Lower lobe of right lung (tissue), 2 donors: Measurements from ENCODE around the gene ARHGAP35. TPM values are rescaled to one million over a fixed set of nuclear protein-coding genes. Genes with fewer than 3 reads are reported as not detected.

Source experiments
- ATAC-seq, 2 donors: fragments of 200-7000 bp; cut with Tn5 transposase; one replicate each; pipeline ENCODE4 v1.9.1; 2020 to 2022; ENCODE audit warnings: mild to moderate bottlenecking in 2 of 2, moderate library complexity in 2 of 2
- DNase-seq: peaks from one replicate; pipeline ENCODE4 v3.0.0-alpha.2; 2020
- H3K27ac ChIP-seq: fragments of 200-600 bp; one replicate; pipeline ENCODE4 v1.8.0; 2022
- H3K27me3 ChIP-seq: fragments of 200-600 bp; one replicate; pipeline ENCODE4 v1.8.0; 2022; ENCODE audit warnings: low read depth
- H3K36me3 ChIP-seq: fragments of 200-600 bp; one replicate; pipeline ENCODE4 v1.8.0; 2022; ENCODE audit warnings: mild to moderate bottlenecking
- H3K4me1 ChIP-seq: fragments of 200-600 bp; one replicate; pipeline ENCODE4 v1.8.0; 2022
- H3K4me3 ChIP-seq: fragments of 200-600 bp; one replicate; pipeline ENCODE4 v1.8.0; 2022; ENCODE audit warnings: mild to moderate bottlenecking
- H3K9me3 ChIP-seq: fragments of 200-600 bp; one replicate; pipeline ENCODE4 v1.8.0; 2022
- intact Hi-C: fragments of 100-400 bp; cut with DNase I; formaldehyde crosslinking; loops from one replicate; pipeline ENCODE4 v1.11.0; 2022
- total RNA-seq: library from RNA; stranded (reverse); fragmentation: NEBNext Ultra II Directional; extraction: Animal tissue kit (Norgen Biotek cat#: 25700); gene quantifications from one replicate; pipeline ENCODE4 v1.2.1, GENCODE V29; 2021
- TF ChIP-seq, protein P1 (sequence below): fragments of 200-600 bp; IDR thresholded peaks from one replicate; pipeline ENCODE4 v1.8.0; 2022; ENCODE audit warnings: antibody characterized with exemption, mild to moderate bottlenecking
- donor health status: DM: no; HTN: yes; CAD: no; lungs with severe emphysema.

ARHGAP35 gene
- total RNA-seq, 1 donor from 2014 or later = 61.6 TPM

DNA sequence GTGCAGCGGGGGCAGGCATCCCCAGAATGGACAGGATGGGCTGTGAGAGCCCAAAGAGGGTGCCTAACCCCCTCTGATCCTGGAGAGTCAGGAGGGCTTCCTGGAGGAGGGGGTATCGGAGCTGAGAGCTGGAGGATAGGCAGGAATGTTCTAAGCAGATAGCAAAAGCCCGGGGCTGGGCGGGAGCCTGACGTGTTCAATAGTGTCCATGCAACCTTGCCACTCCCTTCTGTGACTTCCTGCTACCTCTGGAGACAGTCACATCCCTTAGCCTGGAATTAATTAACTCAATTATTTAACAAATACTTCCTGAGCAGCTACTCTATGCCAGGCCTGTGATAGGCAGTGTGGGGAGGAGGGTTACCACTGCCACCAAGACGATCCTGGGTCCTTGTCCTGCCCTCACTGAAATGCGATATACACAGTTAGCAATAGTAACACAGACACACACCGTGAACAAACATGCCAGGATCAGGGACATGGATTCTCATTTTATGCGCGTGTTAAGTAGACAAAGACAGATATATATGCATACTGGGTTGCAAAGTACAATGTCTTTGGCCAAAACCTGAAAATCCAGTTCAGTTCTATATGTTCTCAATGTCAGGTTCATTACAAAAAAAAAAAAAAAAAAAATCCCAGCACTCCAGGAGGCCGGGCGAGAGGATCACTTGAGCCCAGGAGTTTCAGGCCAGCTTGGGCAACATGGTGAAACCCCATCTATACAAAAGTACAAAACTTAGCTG, 20.9 kb upstream of the ARHGAP35 start:
- Histone ChIP-seq H3K4me1 (peaks cover 14% of the 10 kb centered on the region), H3K9me3 (no peaks in the 10 kb centered on the region), H3K4me3 (no peak overlapping the region), H3K36me3 (peaks cover 63% of the 10 kb centered on the region), H3K27ac (no peak overlapping the region), H3K27me3 (no peaks in the 10 kb centered on the region)
- TF ChIP-seq, protein P1, sequence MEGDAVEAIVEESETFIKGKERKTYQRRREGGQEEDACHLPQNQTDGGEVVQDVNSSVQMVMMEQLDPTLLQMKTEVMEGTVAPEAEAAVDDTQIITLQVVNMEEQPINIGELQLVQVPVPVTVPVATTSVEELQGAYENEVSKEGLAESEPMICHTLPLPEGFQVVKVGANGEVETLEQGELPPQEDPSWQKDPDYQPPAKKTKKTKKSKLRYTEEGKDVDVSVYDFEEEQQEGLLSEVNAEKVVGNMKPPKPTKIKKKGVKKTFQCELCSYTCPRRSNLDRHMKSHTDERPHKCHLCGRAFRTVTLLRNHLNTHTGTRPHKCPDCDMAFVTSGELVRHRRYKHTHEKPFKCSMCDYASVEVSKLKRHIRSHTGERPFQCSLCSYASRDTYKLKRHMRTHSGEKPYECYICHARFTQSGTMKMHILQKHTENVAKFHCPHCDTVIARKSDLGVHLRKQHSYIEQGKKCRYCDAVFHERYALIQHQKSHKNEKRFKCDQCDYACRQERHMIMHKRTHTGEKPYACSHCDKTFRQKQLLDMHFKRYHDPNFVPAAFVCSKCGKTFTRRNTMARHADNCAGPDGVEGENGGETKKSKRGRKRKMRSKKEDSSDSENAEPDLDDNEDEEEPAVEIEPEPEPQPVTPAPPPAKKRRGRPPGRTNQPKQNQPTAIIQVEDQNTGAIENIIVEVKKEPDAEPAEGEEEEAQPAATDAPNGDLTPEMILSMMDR = no peak
- ATAC-seq (peak; percentile 29 to 46), DNase-seq (no peak)
- intact Hi-C loops = loop anchor here (10.0 kb wide), 1 partner anchor 75 kb away; no protein-coding TSS in a partner anchor

DNA sequence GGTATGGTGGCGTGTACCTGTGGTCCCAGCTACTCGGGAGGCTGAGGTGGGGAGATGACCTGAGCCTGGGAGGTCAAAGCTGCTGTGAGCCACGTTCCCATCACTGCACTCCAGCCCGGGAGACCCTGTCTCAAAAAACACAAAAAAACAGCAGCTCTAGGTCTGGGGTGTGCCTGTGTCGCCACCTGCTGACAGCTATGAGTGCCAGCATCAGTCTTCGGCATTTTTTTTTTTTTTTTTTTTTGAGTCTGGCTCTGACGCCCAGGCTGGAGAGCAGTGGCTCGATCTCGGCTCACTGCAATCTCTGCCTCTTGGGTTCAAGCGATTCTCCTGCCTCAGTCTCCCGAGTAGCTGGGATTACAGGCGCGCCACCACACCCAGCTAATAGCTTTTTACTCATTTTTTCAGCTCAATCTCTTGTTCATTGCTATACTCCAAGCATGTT, 20.3 kb upstream of the ARHGAP35 start:
- TF ChIP-seq, protein P1 = peak; percentile 80
- Histone ChIP-seq H3K27me3 (no peaks in the 10 kb centered on the region), H3K9me3 (no peaks in the 10 kb centered on the region), H3K4me1 (peaks cover 14% of the 10 kb centered on the region), H3K36me3 (peaks cover 68% of the 10 kb centered on the region), H3K4me3 (no peak overlapping the region), H3K27ac (peak overlapping the region; percentile 37)
- ATAC-seq (peak; percentile 78 to 81), DNase-seq (no peak)
- intact Hi-C loops = no loop called here

DNA sequence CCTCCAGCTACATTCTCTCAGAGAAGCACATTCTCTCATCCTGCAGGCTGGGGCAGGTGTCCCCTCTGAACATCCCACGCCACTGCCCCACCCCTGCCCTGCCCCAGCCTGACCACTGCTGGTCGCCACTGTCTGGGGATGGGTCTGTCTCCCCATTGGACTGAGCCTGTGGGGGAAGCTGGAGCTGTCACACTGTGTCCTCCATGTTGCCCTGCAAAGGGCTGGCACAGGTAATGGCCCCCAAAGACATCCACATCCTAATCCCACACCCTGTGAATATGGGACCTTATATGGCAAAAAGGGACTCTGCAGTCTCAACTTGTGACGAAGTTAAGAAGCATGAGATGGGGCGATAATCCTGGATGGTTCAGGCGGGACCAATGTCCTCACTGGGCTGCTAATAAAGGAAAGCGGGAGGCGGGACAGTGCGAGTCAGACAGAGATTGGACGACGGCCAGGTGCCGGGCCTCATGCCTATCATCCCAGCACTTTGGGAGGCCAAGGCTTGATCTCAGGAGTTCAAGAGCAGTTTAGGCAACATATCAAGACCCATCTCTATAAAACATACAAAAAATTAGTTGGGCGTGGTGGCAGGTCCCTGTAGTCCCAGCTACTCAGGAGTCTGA, 19.2 kb upstream of the ARHGAP35 start:
- Histone ChIP-seq H3K4me3 (no peak overlapping the region), H3K27me3 (no peaks in the 10 kb centered on the region), H3K9me3 (no peaks in the 10 kb centered on the region), H3K4me1 (peaks cover 14% of the 10 kb centered on the region), H3K27ac (no peak overlapping the region), H3K36me3 (peaks cover 72% of the 10 kb centered on the region)
- no peak for ATAC-seq
- TF ChIP-seq, protein P1 = no peak
- intact Hi-C loops = no loop called here
- no peak for DNase-seq

DNA sequence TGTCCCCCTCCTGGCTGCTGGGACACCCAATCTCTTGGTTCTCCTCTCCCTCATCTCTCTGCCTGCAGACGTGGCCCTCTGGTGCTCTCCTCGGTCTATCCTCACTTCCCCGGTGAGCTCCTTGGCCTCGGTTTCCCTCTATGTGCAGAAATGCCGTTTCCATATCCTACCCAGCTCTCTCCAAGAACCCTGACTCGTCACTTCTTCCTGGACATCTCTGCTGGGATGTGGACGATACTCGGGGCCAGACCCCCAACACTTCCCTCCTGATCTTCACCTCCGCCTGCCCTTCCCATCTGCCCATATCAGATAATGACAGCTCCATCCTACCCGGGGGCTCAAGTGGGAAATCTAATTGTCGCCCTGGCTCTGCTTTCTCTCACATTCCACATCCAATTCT, 18.0 kb upstream of the ARHGAP35 start:
- Histone ChIP-seq H3K9me3 (no peaks in the 10 kb centered on the region), H3K4me1 (peaks cover 14% of the 10 kb centered on the region), H3K4me3 (no peak overlapping the region), H3K27me3 (no peaks in the 10 kb centered on the region), H3K27ac (no peak overlapping the region), H3K36me3 (peaks cover 63% of the 10 kb centered on the region)
- ATAC-seq (no peak), DNase-seq (no peak)
- TF ChIP-seq, protein P1 = no peak
- intact Hi-C loops = no loop called here

DNA sequence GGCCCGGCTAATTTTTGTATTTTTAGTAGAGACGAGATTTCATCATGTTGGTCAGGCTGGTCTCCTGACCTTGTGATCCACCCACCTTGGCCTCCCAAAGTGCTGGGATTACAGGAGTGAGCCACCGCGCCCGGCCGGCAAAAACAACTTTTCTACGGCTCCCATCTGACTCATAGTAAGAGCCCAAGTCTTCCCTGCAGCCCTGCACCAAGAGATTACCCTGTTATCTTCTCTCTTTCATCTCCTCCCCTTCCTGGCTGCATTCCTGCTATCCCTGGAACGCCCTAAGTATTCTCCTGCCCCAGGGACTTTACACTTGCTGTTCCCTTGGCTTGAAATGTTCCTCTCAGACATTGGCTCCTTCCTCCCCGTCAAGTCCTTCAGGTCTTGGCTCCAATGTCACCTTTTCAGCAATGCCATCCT, 16.7 kb upstream of the ARHGAP35 start:
- no peak for ATAC-seq
- no peak overlapping the region for H3K4me3 ChIP-seq
- intact Hi-C loops = no loop called here
- no peak overlapping the region for H3K27ac ChIP-seq
- no peaks in the 10 kb centered on the region for H3K27me3 ChIP-seq
- no peak for DNase-seq
- TF ChIP-seq, protein P1 = no peak
- peaks cover 52% of the 10 kb centered on the region for H3K36me3 ChIP-seq
- H3K4me1 ChIP-seq = peaks cover 18% of the 10 kb centered on the region
- H3K9me3 ChIP-seq = no peaks in the 10 kb centered on the region
